SK-N-SH (cell line): ENCODE data around the gene CEBPB. TPM values are rescaled to one million over a fixed set of nuclear protein-coding genes. Genes with fewer than 3 reads are reported as not detected.
A peak's percentile ranks its signal among the peaks of the same experiment; 100 is the strongest.

Experiments
- CTCF ChIA-PET: fragments of 300-600, 350-600 bp; formaldehyde crosslinking; extraction: SDS; loops from one replicate; lab custom pipeline; 2021; lab: Yijun Ruan, JAX
- POLR2A ChIA-PET: fragments of 350-600 bp; sonication (Branson Sonifier 250); formaldehyde crosslinking; extraction: SDS; loops from one replicate; lab custom pipeline; 2020; ENCODE audit warnings: antibody characterized with exemption, inconsistent platforms; lab: Yijun Ruan, JAX
- DNase-seq: peaks from one replicate; pipeline ENCODE4 v3.0.0; 2012
- H2AFZ ChIP-seq: fragments of 200-600 bp; sonication (generic); 2 replicates; pipeline ENCODE4 v1.8.1; 2016; ENCODE audit warnings: antibody characterized with exemption, mild to moderate bottlenecking, low read depth
- H3F3A ChIP-seq: fragments of 200-600 bp; sonication (generic); replicated peaks from 2 replicates; pipeline ENCODE3; 2016; ENCODE audit warnings: antibody characterized with exemption, mild to moderate bottlenecking; ENCODE audit not compliant: insufficient read depth
- H3K27ac ChIP-seq, 2 experiments: fragments of 200-500 bp in 1 of 2; fragments of 200-600 bp in 1 of 2; sonication (Bioruptor generic) in 1 of 2; sonication (generic), shearing (Covaris generic) in 1 of 2; 2 replicates each; pipeline versions ENCODE4 v1.5.1 to v1.6.1; 2014 to 2016; ENCODE audit warnings: low read depth in 2 of 2, inconsistent platforms in 1 of 2, low read length in 1 of 2, mild to moderate bottlenecking in 1 of 2, mixed read lengths in 1 of 2
- H3K27me3 ChIP-seq: fragments of 200-600 bp; sonication (generic), shearing (Covaris generic); 2 replicates; pipeline ENCODE4 v1.6.1; 2016; ENCODE audit warnings: mixed run types; ENCODE audit not compliant: insufficient read depth
- H3K36me3 ChIP-seq, 2 experiments: fragments of 200-500 bp in 1 of 2; fragments of 200-600 bp in 1 of 2; sonication (Bioruptor generic) in 1 of 2; sonication (generic) in 1 of 2; replicated peaks in 1 of 2; 2 replicates each; pipeline versions ENCODE3 to v1.5.1; 2014 to 2016; ENCODE audit warnings: low read length in 1 of 2, mild to moderate bottlenecking in 1 of 2; ENCODE audit not compliant: insufficient read depth in 2 of 2, control insufficient read depth in 1 of 2
- H3K4me1 ChIP-seq, 2 experiments: fragments of 200-500 bp in 1 of 2; fragments of 200-600 bp in 1 of 2; sonication (Bioruptor generic) in 1 of 2; sonication (generic), shearing (Covaris generic) in 1 of 2; 2 replicates each; pipeline versions ENCODE4 v1.5.1 to v1.6.1; 2014 to 2016; ENCODE audit warnings: low read depth in 1 of 2, low read length in 1 of 2, mixed run types in 1 of 2; ENCODE audit not compliant: insufficient read depth in 2 of 2, control insufficient read depth in 1 of 2
- H3K4me2 ChIP-seq: fragments of 200-600 bp; sonication (generic), shearing (Covaris generic); 2 replicates; pipeline ENCODE4 v1.6.1; 2017; ENCODE audit warnings: mixed run types
- H3K4me3 ChIP-seq, 2 experiments: fragments of 200-500 bp in 1 of 2; fragments of 200-600 bp in 1 of 2; sonication (Bioruptor generic) in 1 of 2; sonication (generic), shearing (Covaris generic) in 1 of 2; 2 replicates each; pipeline versions ENCODE4 v1.5.1 to v1.8.1; 2014 to 2016; ENCODE audit warnings: low read depth in 2 of 2, inconsistent platforms in 1 of 2, low read length in 1 of 2, mild to moderate bottlenecking in 1 of 2, mixed read lengths in 1 of 2, moderate library complexity in 1 of 2
- H3K79me2 ChIP-seq: fragments of 200-600 bp; sonication (generic); 2 replicates; pipeline ENCODE4 v1.8.1; 2017; ENCODE audit warnings: mild to moderate bottlenecking; ENCODE audit not compliant: insufficient read depth
- H3K9ac ChIP-seq: fragments of 200-600 bp; sonication (generic); 2 replicates; pipeline ENCODE4 v1.6.1; 2017; ENCODE audit warnings: mixed run types
- H3K9me2 ChIP-seq: fragments of 200-600 bp; sonication (generic); 2 replicates; pipeline ENCODE4 v1.6.1; 2017; ENCODE audit warnings: mixed run types
- H3K9me3 ChIP-seq: fragments of 200-600 bp; sonication (generic); 2 replicates; pipeline ENCODE4 v1.6.1; 2017; ENCODE audit warnings: mixed run types, mild to moderate bottlenecking, moderate library complexity
- H4K20me1 ChIP-seq: fragments of 200-600 bp; sonication (generic); 2 replicates; pipeline ENCODE4 v1.6.1; 2017; ENCODE audit warnings: mild to moderate bottlenecking, mixed run types; ENCODE audit not compliant: insufficient read depth
- ELF1 ChIP-seq: IDR thresholded peaks from 2 replicates; pipeline ENCODE4 v1.4.0; 2012
- EP300 ChIP-seq, 2 experiments: IDR thresholded peaks; 2 replicates each; pipeline versions ENCODE4 v1.4.0 to v1.6.1; 2012; ENCODE audit warnings: borderline replicate concordance in 1 of 2, low read depth in 1 of 2, low read length in 1 of 2
- EZH2phosphoT487 ChIP-seq: fragments of 200-600 bp; sonication (generic); IDR thresholded peaks from 2 replicates; pipeline ENCODE4 v1.6.1; 2017; ENCODE audit warnings: low read depth, mixed run types, mild to moderate bottlenecking, antibody characterized with exemption, moderate library complexity, borderline replicate concordance
- FOSL2 ChIP-seq: IDR thresholded peaks from 2 replicates; pipeline ENCODE4 v1.4.0; 2012; ENCODE audit warnings: low read depth, mild to moderate bottlenecking, moderate library complexity, borderline replicate concordance
- FOXJ3 ChIP-seq: sonication (generic); formaldehyde crosslinking; IDR thresholded peaks from 2 replicates; pipeline ENCODE4 v1.5.1; 2020; ENCODE audit warnings: mild to moderate bottlenecking, missing genetic modification reagents
- GABPA ChIP-seq: IDR thresholded peaks from 2 replicates; pipeline ENCODE4 v1.4.0; 2012; ENCODE audit warnings: low read depth, mild to moderate bottlenecking
- JUND ChIP-seq: IDR thresholded peaks from 2 replicates; pipeline ENCODE4 v1.4.0; 2012
- MXI1 ChIP-seq: IDR thresholded peaks from 2 replicates; pipeline ENCODE4 v1.6.1; 2012; ENCODE audit warnings: mild to moderate bottlenecking, low read depth, low read length, improper control_type of control experiment
- NFIC ChIP-seq: IDR thresholded peaks from 2 replicates; pipeline ENCODE4 v1.4.0; 2012; ENCODE audit warnings: borderline replicate concordance
- POLR2AphosphoS5 ChIP-seq: IDR thresholded peaks from 2 replicates; pipeline ENCODE4 v1.6.1; 2012; ENCODE audit warnings: low read depth, low read length
- RAD21 ChIP-seq: IDR thresholded peaks from 2 replicates; pipeline ENCODE4 v1.6.1; 2012; ENCODE audit warnings: mild to moderate bottlenecking, low read length
- RCOR1 ChIP-seq: fragments of 150-350 bp; IDR thresholded peaks from 2 replicates; pipeline ENCODE4 v1.6.1; 2017; ENCODE audit warnings: antibody characterized with exemption, low read length
- SIN3A ChIP-seq: IDR thresholded peaks from 2 replicates; pipeline ENCODE4 v1.6.1; 2012; ENCODE audit warnings: low read depth, mild to moderate bottlenecking, low read length, moderate library complexity, borderline replicate concordance
- SMC3 ChIP-seq: IDR thresholded peaks from 2 replicates; pipeline ENCODE4 v1.6.1; 2012; ENCODE audit warnings: low read depth, low read length, improper control_type of control experiment
- TAF1 ChIP-seq: IDR thresholded peaks from 2 replicates; pipeline ENCODE4 v1.6.1; 2012; ENCODE audit warnings: low read depth, mild to moderate bottlenecking, low read length, moderate library complexity, borderline replicate concordance
- TCF12 ChIP-seq: IDR thresholded peaks from 2 replicates; pipeline ENCODE4 v1.4.0; 2012
- TEAD4 ChIP-seq: IDR thresholded peaks from 2 replicates; pipeline ENCODE4 v1.4.0; 2012; ENCODE audit warnings: mild to moderate bottlenecking, borderline replicate concordance; ENCODE audit not compliant: insufficient read depth
- YY1 ChIP-seq: IDR thresholded peaks from 2 replicates; pipeline ENCODE4 v1.4.0; 2012; ENCODE audit warnings: low read depth, mild to moderate bottlenecking
- WGBS: methylation state at CpG from one replicate; pipeline ENCODE4 v1.1.6; 2017; ENCODE audit warnings: low lambda C conversion rate; 5-methylcytosine and 5-hydroxymethylcytosine counted together
- polyA plus RNA-seq, 3 experiments: library from polyadenylated mRNA; depleted of rRNA; stranded (reverse); fragments of >200 nt; gene quantifications; 2 replicates each; pipeline ENCODE4 v1.2.3, GENCODE V29; 2012
- TF ChIP-seq, protein P1 (sequence below): IDR thresholded peaks from 2 replicates; pipeline ENCODE4; 2012
- TF ChIP-seq, protein P2 (sequence below): fragments of 150-350 bp; IDR thresholded peaks from 2 replicates; pipeline ENCODE4 v1.6.1; 2016; ENCODE audit warnings: mild to moderate bottlenecking, low read depth, low read length
- TF ChIP-seq, protein P3 (sequence below): IDR thresholded peaks from 2 replicates; pipeline ENCODE4 v1.4.0; 2012; ENCODE audit warnings: low read depth
- TF ChIP-seq, protein P4 (sequence below): IDR thresholded peaks from 2 replicates; pipeline ENCODE4 v1.4.0; 2012; ENCODE audit warnings: low read depth, borderline replicate concordance
- TF ChIP-seq, protein P5 (sequence below): fragments of 150-350 bp; IDR thresholded peaks from 2 replicates; pipeline ENCODE4 v1.6.1; 2017; ENCODE audit warnings: antibody characterized with exemption, low read length, low read depth, borderline replicate concordance
- TF ChIP-seq, protein P6 (sequence below): IDR thresholded peaks from 2 replicates; pipeline ENCODE4 v1.4.0; 2012; ENCODE audit warnings: low read depth, borderline replicate concordance

The CEBPB gene
- polyA plus RNA-seq, 1 of the 3 experiments (the other 2 are of a cell fraction) = 14.7 TPM

DNA sequence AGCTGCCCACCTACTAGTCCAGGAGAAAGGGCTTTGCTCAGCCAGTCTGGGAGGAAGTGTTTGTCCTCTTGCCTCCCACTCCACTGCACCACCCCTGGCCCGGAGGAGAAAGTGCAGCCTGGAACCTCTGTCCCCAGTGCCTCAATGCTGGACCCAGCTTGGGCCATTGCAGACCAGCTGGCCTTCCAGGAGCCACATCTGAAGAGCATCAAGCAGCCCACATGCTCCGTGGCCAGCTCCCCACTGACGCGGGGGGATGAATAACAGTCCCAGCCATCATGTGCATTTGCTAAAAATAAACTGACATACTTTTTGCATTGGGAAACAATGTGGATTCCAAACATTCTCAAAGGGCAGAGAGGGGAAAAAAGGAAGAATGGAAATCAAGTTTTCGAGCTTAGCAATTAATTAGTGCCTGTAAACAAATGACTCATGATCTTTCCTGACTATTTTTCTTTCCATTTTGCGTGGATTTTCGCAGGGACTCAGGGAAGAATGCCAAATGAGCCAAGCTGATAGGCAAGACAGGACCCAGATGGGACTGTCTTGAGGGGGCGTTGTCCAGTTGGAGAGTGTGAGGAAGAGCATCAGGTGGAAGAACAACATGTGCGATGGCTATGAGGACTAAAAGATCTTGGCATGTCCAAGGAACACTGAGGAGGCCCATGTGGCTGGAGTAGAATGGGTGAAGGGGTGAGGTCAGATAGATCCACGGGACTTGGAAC, 34.1 kb downstream of the CEBPB start:
- ChIA-PET POLR2A (no interaction called here), CTCF (interaction anchor here (1.4 kb wide), 1 partner anchor 197 kb away, joined by 3 read pairs; no protein-coding TSS in a partner anchor)
- H3K4me2 ChIP-seq = peak overlapping the region; percentile 41
- H3K9me3 ChIP-seq = no peaks in the 10 kb centered on the region
- no peaks in the 10 kb centered on the region for H4K20me1 ChIP-seq
- H3F3A ChIP-seq = peaks cover 5% of the 10 kb centered on the region
- H3K4me3 ChIP-seq = no peak overlapping the region
- no peaks in the 10 kb centered on the region for H3K9me2 ChIP-seq
- no peaks in the 10 kb centered on the region for H3K36me3 ChIP-seq
- H3K4me1 ChIP-seq = no peaks in the 10 kb centered on the region; a peak in 1 of 4 replicates
- no peaks in the 10 kb centered on the region for H3K27me3 ChIP-seq
- no peaks in the 10 kb centered on the region for H3K79me2 ChIP-seq
- no peak overlapping the region for H2AFZ ChIP-seq
- WGBS = 45% methylated on average over 10 of the region's 10 CpGs
- H3K27ac ChIP-seq = peak overlapping the region; percentile 23 to 56; a peak in 2 of 4 replicates
- H3K9ac ChIP-seq = no peak overlapping the region
- DNase-seq = no peak
- TF ChIP-seq EZH2phosphoT487 (no peak), ELF1 (no peak; the same call in 1 of the 2 replicates), GABPA (no peak), POLR2AphosphoS5 (peak; percentile 35; the same call in 1 of the 2 replicates), FOXJ3 (no peak), RAD21 (no peak), RCOR1 (no peak), TEAD4 (peak; percentile 42; the same call in 1 of the 2 replicates), SIN3A (no peak), YY1 (no peak), EP300 (IDR thresholded peaks at IDR 0.05; ENCODE audit: borderline replicate concordance in 1 of 2, low read depth in 1 of 2, low read length in 1 of 2) (peak in 1 of 2 experiments; percentile 28; a peak in 1 of 4 replicates), MXI1 (no peak), TCF12 (peak; percentile 82), SMC3 (no peak), JUND (peak; percentile 44; the same call in 1 of the 2 replicates), NFIC (peak; percentile 28; the same call in 1 of the 2 replicates), FOSL2 (peak; percentile 32; the same call in 1 of the 2 replicates), TAF1 (no peak)
- TF ChIP-seq, protein P1, sequence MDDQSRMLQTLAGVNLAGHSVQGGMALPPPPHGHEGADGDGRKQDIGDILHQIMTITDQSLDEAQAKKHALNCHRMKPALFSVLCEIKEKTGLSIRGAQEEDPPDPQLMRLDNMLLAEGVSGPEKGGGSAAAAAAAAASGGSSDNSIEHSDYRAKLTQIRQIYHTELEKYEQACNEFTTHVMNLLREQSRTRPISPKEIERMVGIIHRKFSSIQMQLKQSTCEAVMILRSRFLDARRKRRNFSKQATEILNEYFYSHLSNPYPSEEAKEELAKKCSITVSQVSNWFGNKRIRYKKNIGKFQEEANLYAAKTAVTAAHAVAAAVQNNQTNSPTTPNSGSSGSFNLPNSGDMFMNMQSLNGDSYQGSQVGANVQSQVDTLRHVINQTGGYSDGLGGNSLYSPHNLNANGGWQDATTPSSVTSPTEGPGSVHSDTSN = peak; percentile 41; the same call in 1 of the 2 replicates
- TF ChIP-seq, protein P2, sequence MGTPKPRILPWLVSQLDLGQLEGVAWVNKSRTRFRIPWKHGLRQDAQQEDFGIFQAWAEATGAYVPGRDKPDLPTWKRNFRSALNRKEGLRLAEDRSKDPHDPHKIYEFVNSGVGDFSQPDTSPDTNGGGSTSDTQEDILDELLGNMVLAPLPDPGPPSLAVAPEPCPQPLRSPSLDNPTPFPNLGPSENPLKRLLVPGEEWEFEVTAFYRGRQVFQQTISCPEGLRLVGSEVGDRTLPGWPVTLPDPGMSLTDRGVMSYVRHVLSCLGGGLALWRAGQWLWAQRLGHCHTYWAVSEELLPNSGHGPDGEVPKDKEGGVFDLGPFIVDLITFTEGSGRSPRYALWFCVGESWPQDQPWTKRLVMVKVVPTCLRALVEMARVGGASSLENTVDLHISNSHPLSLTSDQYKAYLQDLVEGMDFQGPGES = no peak
- TF ChIP-seq, protein P3, sequence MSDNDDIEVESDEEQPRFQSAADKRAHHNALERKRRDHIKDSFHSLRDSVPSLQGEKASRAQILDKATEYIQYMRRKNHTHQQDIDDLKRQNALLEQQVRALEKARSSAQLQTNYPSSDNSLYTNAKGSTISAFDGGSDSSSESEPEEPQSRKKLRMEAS = peak; percentile 72
- TF ChIP-seq, protein P4, sequence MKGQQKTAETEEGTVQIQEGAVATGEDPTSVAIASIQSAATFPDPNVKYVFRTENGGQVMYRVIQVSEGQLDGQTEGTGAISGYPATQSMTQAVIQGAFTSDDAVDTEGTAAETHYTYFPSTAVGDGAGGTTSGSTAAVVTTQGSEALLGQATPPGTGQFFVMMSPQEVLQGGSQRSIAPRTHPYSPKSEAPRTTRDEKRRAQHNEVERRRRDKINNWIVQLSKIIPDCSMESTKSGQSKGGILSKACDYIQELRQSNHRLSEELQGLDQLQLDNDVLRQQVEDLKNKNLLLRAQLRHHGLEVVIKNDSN = no peak
- TF ChIP-seq, protein P5, sequence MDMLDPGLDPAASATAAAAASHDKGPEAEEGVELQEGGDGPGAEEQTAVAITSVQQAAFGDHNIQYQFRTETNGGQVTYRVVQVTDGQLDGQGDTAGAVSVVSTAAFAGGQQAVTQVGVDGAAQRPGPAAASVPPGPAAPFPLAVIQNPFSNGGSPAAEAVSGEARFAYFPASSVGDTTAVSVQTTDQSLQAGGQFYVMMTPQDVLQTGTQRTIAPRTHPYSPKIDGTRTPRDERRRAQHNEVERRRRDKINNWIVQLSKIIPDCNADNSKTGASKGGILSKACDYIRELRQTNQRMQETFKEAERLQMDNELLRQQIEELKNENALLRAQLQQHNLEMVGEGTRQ = no peak
- TF ChIP-seq, protein P6, sequence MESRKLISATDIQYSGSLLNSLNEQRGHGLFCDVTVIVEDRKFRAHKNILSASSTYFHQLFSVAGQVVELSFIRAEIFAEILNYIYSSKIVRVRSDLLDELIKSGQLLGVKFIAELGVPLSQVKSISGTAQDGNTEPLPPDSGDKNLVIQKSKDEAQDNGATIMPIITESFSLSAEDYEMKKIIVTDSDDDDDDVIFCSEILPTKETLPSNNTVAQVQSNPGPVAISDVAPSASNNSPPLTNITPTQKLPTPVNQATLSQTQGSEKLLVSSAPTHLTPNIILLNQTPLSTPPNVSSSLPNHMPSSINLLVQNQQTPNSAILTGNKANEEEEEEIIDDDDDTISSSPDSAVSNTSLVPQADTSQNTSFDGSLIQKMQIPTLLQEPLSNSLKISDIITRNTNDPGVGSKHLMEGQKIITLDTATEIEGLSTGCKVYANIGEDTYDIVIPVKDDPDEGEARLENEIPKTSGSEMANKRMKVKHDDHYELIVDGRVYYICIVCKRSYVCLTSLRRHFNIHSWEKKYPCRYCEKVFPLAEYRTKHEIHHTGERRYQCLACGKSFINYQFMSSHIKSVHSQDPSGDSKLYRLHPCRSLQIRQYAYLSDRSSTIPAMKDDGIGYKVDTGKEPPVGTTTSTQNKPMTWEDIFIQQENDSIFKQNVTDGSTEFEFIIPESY = no peak
